ENCODE results near the gene CHST15.

CHST15 gene

DNA sequence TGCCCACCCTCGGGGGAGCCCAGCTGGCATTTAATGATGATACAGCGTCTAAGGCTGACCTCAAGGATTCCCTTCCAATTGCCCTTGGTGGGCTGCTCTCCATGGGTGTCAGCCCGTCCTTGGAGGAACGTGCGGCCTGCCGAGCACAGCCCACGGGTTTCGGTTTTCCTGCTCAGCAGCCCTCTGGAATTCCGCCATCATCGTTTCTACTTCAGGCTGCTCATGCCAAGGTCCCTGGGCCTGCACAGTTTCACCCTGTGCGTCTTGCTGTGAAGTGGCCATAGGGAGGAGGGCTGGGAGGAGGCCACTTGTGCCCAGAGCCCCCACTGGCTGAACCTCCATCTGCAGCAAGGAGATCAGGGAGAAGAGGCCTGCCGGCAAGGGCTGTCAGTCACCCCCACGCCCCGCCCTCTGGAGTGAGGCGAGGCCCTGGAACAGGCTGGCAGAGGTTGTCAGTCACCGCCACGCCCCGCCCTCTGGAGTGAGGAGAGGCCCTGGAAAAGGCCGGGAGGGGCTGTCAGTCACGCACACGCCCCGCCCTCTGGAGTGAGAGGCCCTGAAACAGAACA lies 82.8 kb downstream of the CHST15 start:
- Mint-ChIP-seq H3K27me3 (peaks cover 2% of the 10 kb centered on the region), H3K4me1 (ENCODE audit: low read depth) (no peaks in the 10 kb centered on the region), H3K36me3 (ENCODE audit: low read depth) (no peaks in the 10 kb centered on the region), H3K9me3 (peaks cover 10% of the 10 kb centered on the region), H3K27ac (no peak overlapping the region), H3K4me3 (no peak overlapping the region)

DNA sequence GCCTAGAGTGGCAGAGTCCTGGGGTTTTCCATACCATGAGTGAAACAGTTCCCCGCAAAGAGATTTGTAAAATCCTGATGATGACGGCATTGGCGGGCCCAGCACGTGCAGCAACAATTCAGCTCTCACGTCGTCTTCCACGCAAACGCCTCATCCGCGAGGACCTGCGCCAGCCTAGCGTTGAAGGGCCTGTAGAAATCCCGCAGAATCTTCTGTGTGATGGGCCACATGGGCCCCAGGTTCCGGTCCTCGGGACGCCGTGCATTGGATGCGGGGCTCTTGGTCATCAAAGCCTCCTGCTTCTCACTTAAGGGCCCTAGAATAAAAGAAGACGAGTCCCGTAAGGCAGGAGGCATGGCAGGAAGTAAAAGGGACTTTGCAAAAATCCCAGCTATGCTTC lies 83.4 kb downstream of the CHST15 start:
- Mint-ChIP-seq H3K4me1 (ENCODE audit: low read depth) (no peaks in the 10 kb centered on the region), H3K9me3 (peaks cover 10% of the 10 kb centered on the region), H3K27me3 (no peaks in the 10 kb centered on the region), H3K4me3 (no peak overlapping the region), H3K27ac (no peak overlapping the region), H3K36me3 (ENCODE audit: low read depth) (no peaks in the 10 kb centered on the region)

DNA sequence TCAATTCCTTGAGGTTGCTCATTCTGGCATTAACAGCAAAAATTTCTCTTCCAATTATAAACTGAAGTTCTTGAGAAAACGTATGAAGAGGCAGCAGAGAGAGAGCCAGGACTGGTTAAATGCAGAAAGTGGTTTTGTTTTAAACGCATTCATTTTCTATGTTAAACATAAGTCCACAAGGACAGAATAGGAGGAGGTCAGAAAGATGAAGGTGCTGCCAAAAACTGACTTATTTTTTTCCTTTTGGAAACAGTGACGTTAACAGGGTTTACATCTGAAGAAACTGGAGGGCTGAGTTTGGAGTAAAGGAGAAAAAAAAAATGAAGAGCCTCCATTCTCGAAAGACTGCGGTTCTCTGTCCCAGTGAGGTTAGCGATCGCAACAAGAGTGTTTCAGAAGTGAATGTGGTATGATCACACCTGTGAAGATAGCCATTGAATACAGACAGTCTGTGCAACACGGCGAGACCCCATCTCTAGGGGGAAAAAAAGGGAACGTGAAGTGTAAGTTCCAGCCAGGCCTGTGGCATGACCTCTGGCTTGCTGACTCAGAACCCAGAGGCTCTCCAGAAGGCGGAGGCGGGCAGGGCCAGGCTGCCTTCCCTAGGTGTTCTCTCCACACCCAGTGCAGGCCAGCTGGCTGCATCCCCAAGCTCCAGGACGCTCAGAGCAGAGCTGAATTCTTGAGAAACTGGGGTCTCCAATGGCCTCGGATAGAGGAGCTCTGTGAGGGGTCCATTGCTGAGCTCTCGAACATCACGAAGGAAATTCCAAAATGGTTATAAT lies 84.0 kb downstream of the CHST15 start:
- H3K4me3 Mint-ChIP-seq, result no peak overlapping the region
- H3K27ac Mint-ChIP-seq, result no peak overlapping the region
- H3K4me1 Mint-ChIP-seq (ENCODE audit: low read depth), result no peaks in the 10 kb centered on the region
- no peaks in the 10 kb centered on the region for H3K27me3 Mint-ChIP-seq
- no peaks in the 10 kb centered on the region for H3K36me3 Mint-ChIP-seq (ENCODE audit: low read depth)
- peaks cover 10% of the 10 kb centered on the region for H3K9me3 Mint-ChIP-seq

DNA sequence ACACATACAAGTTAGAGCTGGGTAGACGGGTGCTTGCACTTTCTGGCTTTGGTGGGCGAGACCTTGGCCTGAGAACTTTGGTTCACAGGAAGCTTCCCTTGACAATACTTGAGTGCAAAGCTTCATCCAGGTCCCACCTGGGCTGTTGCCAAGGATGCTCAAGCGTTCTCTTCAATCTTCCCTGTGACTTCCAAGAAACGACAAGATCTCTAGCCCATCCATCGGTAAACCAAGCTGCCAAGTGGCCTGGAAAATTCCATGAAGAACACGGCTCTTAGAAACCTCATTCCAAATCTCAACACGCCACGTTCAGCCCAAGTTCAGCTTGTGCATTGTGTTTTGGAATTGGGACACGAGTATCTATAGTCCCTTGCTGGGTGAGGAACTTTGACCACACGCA lies 84.7 kb downstream of the CHST15 start:
- Mint-ChIP-seq H3K27ac (no peak overlapping the region), H3K36me3 (ENCODE audit: low read depth) (no peaks in the 10 kb centered on the region), H3K9me3 (peaks cover 4% of the 10 kb centered on the region), H3K4me3 (no peak overlapping the region), H3K4me1 (ENCODE audit: low read depth) (no peaks in the 10 kb centered on the region), H3K27me3 (no peaks in the 10 kb centered on the region)

DNA sequence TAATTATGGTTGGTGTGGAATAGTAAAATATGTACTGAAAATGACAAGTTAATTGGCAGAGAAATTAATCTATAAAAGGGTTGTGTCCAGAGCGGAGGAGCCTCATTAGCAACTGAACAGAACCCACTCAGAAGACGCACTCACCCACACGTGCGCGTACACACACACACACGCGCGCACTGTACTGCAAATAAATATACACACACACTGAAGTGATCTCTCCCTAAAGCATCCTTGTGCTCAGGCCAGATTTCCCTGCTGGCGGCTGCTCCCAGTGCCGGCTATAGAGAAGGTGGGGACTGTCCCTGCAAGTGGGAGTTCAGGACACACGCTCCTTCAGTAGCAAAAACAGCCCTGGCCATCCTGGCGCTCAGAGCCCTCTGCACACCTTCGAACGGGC lies 85.2 kb downstream of the CHST15 start:
- Mint-ChIP-seq H3K27ac (no peak overlapping the region), H3K4me1 (ENCODE audit: low read depth) (no peaks in the 10 kb centered on the region), H3K27me3 (no peaks in the 10 kb centered on the region), H3K9me3 (no peaks in the 10 kb centered on the region), H3K4me3 (no peak overlapping the region), H3K36me3 (ENCODE audit: low read depth) (no peaks in the 10 kb centered on the region)

DNA sequence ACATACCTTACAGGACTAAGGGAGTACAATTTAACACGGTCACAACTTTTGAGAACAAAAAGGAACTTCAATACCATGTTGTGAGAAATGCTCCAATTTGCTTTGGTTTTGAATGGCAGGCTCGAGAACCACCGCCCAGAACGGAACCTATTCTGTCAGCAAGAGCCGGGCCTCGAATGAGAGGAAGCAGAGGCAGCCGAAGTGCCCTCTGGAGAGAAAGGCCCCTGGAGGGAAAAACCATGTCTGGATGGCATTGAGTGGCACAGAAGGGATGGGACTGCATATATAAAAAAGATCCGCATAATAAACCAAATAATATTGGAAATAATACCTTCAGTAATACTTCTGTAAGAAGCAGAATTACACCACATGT lies 85.6 kb downstream of the CHST15 start:
- no peak overlapping the region for H3K4me3 Mint-ChIP-seq
- no peaks in the 10 kb centered on the region for H3K27me3 Mint-ChIP-seq
- no peaks in the 10 kb centered on the region for H3K9me3 Mint-ChIP-seq
- no peaks in the 10 kb centered on the region for H3K36me3 Mint-ChIP-seq (ENCODE audit: low read depth)
- H3K27ac Mint-ChIP-seq, result no peak overlapping the region
- no peaks in the 10 kb centered on the region for H3K4me1 Mint-ChIP-seq (ENCODE audit: low read depth)

DNA sequence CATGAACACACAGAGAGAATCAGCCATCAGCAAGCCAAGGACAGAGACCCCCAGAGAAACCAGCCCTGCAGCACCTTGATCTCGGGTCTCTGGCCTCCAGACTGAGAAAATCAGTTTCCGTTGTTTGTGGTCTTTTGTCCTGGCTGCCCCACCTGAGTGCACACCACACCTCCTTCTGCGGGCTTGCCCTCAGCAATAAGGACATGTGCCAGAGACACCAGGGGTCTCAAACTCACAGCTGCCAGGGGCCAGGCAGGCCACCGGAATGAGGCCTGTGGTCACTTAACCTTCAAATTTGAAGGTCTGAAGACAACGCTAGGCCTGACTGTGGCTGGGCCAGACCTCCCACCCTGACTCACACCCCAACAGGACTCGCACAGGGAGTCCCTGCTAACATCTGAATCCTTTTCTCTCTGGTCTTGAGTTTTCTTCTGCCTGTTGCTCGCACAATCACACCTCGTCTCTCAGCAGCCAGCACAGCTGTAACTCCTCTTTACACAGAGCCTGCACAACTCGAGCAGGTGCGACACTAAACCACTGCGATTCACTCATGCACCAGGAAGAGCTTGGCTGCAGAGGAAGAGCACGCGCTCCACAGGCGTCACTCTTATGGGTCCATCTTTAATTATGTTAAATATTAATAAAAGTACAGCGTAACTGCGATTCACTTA lies 86.2 kb downstream of the CHST15 start:
- Mint-ChIP-seq H3K4me1 (ENCODE audit: low read depth) (no peaks in the 10 kb centered on the region), H3K27me3 (no peaks in the 10 kb centered on the region), H3K4me3 (no peak overlapping the region), H3K36me3 (ENCODE audit: low read depth) (no peaks in the 10 kb centered on the region), H3K27ac (no peak overlapping the region), H3K9me3 (no peaks in the 10 kb centered on the region)

DNA sequence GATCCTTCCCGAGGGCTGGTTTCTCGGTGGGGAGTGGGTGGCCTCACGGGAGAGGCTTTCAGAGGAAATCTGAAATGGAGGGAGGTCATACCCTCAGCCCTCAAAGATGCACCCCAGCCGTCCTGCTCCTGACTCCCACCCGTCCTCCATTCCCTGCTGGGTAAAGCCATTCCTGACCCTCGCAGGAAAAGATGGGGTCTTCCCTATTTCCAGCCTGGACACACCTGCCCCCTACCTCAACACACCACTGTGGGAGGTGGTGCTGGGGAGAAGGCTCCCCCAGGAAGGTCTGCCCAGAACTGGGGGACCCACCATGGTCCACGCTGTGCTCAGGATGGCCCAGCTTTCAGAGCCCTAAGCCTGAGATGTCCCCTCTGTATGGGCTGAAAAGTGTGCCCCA lies 86.9 kb downstream of the CHST15 start:
- Mint-ChIP-seq H3K27me3 (no peaks in the 10 kb centered on the region), H3K4me3 (no peak overlapping the region), H3K4me1 (ENCODE audit: low read depth) (no peaks in the 10 kb centered on the region), H3K9me3 (no peaks in the 10 kb centered on the region), H3K36me3 (ENCODE audit: low read depth) (no peaks in the 10 kb centered on the region), H3K27ac (no peak overlapping the region)

DNA sequence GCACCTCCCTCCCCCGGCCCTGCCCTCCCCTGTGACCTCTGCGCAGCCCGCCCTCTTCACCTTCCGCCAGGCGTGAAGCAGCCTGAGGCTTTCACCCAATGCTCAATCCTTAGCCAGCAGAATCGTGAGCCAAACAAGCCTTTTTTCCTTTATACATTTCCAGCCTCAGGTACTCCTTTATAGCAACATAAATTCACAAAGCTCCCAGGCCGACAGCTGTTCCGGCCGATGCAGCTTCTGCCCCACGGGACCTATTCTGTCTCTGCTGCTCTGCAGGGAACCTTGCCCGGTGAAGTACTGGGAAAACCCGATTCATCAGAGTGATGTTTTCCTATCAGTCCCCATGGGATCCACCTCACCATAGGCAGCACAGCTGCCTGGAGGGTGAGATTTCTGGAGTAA lies 87.4 kb downstream of the CHST15 start:
- Mint-ChIP-seq H3K36me3 (ENCODE audit: low read depth) (no peaks in the 10 kb centered on the region), H3K27me3 (no peaks in the 10 kb centered on the region), H3K27ac (no peak overlapping the region), H3K9me3 (no peaks in the 10 kb centered on the region), H3K4me3 (no peak overlapping the region), H3K4me1 (ENCODE audit: low read depth) (no peaks in the 10 kb centered on the region)

DNA sequence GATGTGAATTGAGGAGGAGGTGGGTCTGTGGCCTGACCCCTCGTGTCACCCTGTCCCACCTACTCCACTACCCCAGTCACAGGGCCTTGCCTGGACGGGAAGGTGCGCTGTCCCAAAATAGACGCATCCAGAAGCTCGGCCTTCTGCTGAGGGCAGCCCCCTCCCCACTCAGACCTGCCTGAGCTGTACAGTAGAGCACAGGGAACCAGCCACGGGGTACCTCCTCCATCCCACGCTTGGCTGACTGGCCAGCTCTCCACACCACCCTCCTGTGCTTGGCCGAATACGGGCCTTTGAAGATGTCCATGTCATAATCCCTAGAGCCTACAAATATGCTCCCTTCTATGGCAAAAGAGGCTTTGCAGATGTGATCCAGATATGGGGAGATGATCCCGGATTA lies 88.3 kb downstream of the CHST15 start:
- H3K27ac Mint-ChIP-seq, result no peak overlapping the region
- H3K4me1 Mint-ChIP-seq (ENCODE audit: low read depth), result no peaks in the 10 kb centered on the region
- no peaks in the 10 kb centered on the region for H3K36me3 Mint-ChIP-seq (ENCODE audit: low read depth)
- H3K9me3 Mint-ChIP-seq, result no peaks in the 10 kb centered on the region
- no peak overlapping the region for H3K4me3 Mint-ChIP-seq
- H3K27me3 Mint-ChIP-seq, result no peaks in the 10 kb centered on the region

DNA sequence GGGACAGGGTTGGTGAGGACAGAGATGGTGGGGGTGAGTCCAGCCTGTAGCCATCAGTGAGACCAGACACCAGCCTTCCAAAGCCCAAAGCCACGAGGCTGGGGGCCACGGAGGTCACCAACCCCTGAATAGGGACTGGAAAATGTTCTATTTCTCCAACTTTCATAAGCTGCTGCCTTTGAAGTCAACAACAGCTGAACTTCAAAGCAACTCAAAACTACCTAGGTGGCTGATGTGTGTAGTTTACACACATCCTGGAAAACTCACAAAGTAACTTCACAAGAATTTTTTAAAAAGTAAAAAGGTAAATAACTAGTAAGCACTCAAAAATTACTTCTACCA lies 88.8 kb downstream of the CHST15 start:
- H3K4me3 Mint-ChIP-seq, result no peak overlapping the region
- no peaks in the 10 kb centered on the region for H3K36me3 Mint-ChIP-seq (ENCODE audit: low read depth)
- H3K4me1 Mint-ChIP-seq (ENCODE audit: low read depth), result no peaks in the 10 kb centered on the region
- no peak overlapping the region for H3K27ac Mint-ChIP-seq
- H3K9me3 Mint-ChIP-seq, result no peaks in the 10 kb centered on the region
- no peaks in the 10 kb centered on the region for H3K27me3 Mint-ChIP-seq

DNA sequence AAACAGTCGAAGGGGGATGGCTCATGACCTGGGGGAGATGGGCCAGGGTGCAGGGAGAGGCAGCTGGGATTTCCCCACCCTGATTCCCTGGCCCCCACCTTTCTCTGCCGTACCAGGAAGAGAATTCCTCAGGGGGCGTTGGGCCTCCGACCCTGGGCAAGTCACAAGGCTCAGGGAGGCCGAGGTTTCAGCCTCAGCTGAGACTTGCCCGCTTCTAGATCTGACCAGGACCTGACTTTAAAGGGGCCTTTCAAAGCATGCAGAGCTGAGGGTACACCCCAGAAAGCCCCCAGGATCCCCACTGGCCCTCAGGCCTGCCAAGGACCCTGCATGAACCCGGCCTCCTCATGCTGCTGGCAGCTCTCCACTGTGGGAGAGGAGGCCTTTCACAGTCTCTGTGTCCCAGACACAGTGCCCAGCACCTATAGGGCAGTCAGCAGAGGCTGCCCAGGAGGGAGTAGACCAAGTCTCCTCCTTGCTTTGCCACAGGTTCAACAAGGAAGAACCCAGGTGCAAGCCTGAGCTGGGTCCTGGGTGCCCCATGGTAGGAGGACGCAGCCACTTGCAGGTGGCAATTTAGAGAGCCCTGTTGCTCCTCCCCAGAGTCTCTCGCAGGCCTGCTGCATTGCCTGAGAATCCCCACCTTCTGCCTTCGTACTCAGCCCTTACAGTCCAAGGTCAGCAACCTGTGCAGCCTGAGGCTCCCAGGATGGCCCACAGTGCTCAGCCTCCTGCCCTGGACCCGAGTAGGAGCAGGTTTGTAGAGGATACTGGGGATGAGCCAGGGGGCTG lies 89.3 kb downstream of the CHST15 start:
- no peak overlapping the region for H3K4me3 Mint-ChIP-seq
- no peaks in the 10 kb centered on the region for H3K27me3 Mint-ChIP-seq
- H3K36me3 Mint-ChIP-seq (ENCODE audit: low read depth), result no peaks in the 10 kb centered on the region
- H3K4me1 Mint-ChIP-seq (ENCODE audit: low read depth), result no peaks in the 10 kb centered on the region
- no peaks in the 10 kb centered on the region for H3K9me3 Mint-ChIP-seq
- H3K27ac Mint-ChIP-seq, result no peak overlapping the region

DNA sequence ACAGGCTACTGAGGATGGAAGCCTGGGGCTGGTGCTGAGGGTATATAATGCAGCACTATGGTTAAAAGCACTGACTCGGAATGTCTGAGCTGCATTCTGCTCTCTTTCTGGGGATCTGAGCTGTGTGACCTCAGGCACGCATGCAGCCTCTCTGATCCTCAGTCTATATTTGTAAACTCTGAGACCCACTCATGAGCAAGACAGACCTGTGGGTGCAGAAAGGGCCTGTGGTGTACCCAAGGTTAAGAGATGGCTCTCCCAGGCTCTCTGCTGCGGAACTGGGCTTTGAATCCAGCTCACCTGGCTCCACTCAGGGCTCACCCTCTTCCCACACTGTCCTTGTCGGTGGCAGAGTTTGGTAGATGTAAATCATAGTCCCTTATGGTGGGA lies 89.9 kb downstream of the CHST15 start:
- H3K36me3 Mint-ChIP-seq (ENCODE audit: low read depth), result no peaks in the 10 kb centered on the region
- no peaks in the 10 kb centered on the region for H3K4me1 Mint-ChIP-seq (ENCODE audit: low read depth)
- H3K4me3 Mint-ChIP-seq, result no peak overlapping the region
- H3K27me3 Mint-ChIP-seq, result no peaks in the 10 kb centered on the region
- H3K9me3 Mint-ChIP-seq, result no peaks in the 10 kb centered on the region
- H3K27ac Mint-ChIP-seq, result no peak overlapping the region

DNA sequence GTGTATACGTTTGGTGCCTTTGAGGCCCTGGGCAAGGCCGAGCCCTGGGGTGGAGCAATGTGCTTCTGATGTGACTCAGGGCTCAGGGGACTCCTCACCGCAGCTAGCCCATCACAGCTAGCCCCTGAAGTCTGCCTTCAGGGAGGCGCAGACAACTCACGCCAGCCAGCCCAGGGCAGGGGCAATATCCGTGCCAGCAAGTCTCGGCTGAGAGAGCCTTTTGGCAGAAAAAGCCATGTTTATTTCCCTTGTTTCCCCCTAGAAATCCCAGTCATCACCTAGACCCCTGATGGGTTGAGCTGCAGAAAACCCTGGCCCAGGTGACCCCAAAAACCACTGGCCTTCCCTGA lies 90.4 kb downstream of the CHST15 start:
- no peak overlapping the region for H3K4me3 Mint-ChIP-seq
- H3K27me3 Mint-ChIP-seq, result no peaks in the 10 kb centered on the region
- no peak overlapping the region for H3K27ac Mint-ChIP-seq
- no peaks in the 10 kb centered on the region for H3K4me1 Mint-ChIP-seq (ENCODE audit: low read depth)
- H3K9me3 Mint-ChIP-seq, result no peaks in the 10 kb centered on the region
- no peaks in the 10 kb centered on the region for H3K36me3 Mint-ChIP-seq (ENCODE audit: low read depth)

DNA sequence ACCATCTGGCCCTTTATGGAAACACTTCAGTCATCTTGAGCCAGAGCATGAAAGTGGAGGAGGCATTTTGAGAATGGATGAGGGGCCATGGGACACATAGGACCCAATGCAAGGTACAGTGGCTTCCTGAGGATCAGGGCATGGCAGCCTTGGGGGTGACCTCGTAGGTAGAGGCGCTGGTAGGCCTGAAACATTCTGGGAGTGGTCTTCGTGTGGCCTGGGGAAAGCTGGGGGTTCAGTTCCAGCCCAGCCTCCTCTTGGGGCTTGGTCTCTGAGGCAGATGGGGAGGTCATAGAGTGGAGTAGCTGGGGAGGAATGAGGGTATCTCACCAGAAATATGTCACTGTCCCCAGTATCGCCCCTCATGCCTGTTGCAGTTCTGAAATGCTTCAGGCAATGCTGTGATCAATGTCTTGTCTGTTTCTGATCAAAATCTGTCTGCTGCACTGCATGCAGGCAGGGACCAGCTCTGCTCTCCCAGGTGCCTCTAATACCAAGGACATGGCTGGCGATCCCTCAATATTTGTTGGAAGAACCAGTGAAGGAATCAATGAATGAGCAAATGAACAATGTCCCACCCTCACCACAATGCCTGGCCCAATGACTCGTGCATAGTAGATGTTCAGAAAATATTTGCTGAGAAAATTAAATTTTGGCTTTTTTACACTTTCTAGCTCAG lies 90.9 kb downstream of the CHST15 start:
- H3K9me3 Mint-ChIP-seq, result no peaks in the 10 kb centered on the region
- H3K4me3 Mint-ChIP-seq, result no peak overlapping the region
- no peaks in the 10 kb centered on the region for H3K4me1 Mint-ChIP-seq (ENCODE audit: low read depth)
- H3K36me3 Mint-ChIP-seq (ENCODE audit: low read depth), result no peaks in the 10 kb centered on the region
- H3K27ac Mint-ChIP-seq, result no peak overlapping the region
- no peaks in the 10 kb centered on the region for H3K27me3 Mint-ChIP-seq
